K562 (cell line): ENCODE measurements around the gene CYRIA. TPM values are rescaled to one million over a fixed set of nuclear protein-coding genes. Genes with fewer than 3 reads are reported as not detected.

Experiments
- BCOR ChIP-seq: fragments of 450-650 bp; IDR thresholded peaks from 2 replicates; pipeline ENCODE4 v1.6.1; 2016
- FOSL1 ChIP-seq: fragments of 200-800 bp; sonication (Bioruptor generic); conservative IDR thresholded peaks from 2 replicates; pipeline ENCODE4 v1.6.1; 2016; ENCODE audit warnings: missing genetic modification characterization, missing compliant biosample characterization
- FOXP1 ChIP-seq: sonication (generic); formaldehyde crosslinking; IDR thresholded peaks from 2 replicates; pipeline ENCODE4 v1.8.0; 2022; ENCODE audit warnings: mild to moderate bottlenecking, missing genetic modification reagents
- HMGXB4 ChIP-seq: sonication (generic); formaldehyde crosslinking; IDR thresholded peaks from 2 replicates; pipeline ENCODE4 v1.8.1; 2023; ENCODE audit warnings: mild to moderate bottlenecking, missing genetic modification reagents
- PCBP1 ChIP-seq: fragments of 200-400 bp; formaldehyde crosslinking; IDR thresholded peaks from 2 replicates; pipeline ENCODE4 v1.6.1; 2018; ENCODE audit warnings: mild to moderate bottlenecking, low read depth, low read length; ENCODE audit not compliant: poor library complexity, severe bottlenecking
- POLR2H ChIP-seq: IDR thresholded peaks from 2 replicates; pipeline ENCODE4 v1.6.1; 2016; ENCODE audit warnings: missing genetic modification characterization, low read depth, mild to moderate bottlenecking, control low read depth, missing compliant biosample characterization, moderate library complexity
- PYGO2 ChIP-seq: fragments of 450-650 bp; IDR thresholded peaks from 2 replicates; pipeline ENCODE4 v1.6.1; 2016; ENCODE audit warnings: mild to moderate bottlenecking, missing genetic modification characterization, moderate library complexity, missing compliant biosample characterization
- RBM25 ChIP-seq: fragments of 200-400 bp; formaldehyde crosslinking; IDR thresholded peaks from 2 replicates; pipeline ENCODE4 v1.6.1; 2018; ENCODE audit warnings: low read length, low read depth, moderate library complexity; ENCODE audit not compliant: severe bottlenecking
- SMARCA4 ChIP-seq: fragments of 450-650 bp; IDR thresholded peaks from 2 replicates; pipeline ENCODE4 v1.6.1; 2016
- TEAD1 ChIP-seq, 2 experiments: fragments of 450-650 bp in 1 of 2; sonication (generic) in 1 of 2; formaldehyde crosslinking; IDR thresholded peaks; 2 replicates each; pipeline versions ENCODE4 v1.4.0 to v1.8.0; 2020 to 2022; ENCODE audit warnings: mild to moderate bottlenecking in 2 of 2, missing genetic modification reagents in 1 of 2
- TSC22D4 ChIP-seq: fragments of 450-650 bp; IDR thresholded peaks from 2 replicates; pipeline ENCODE4 v1.6.1; 2016; ENCODE audit warnings: missing genetic modification characterization, missing biosample characterization, control low read depth
- ZBTB8A ChIP-seq: fragments of 450-650 bp; IDR thresholded peaks from 2 replicates; pipeline ENCODE4 v1.6.1; 2018; ENCODE audit warnings: mild to moderate bottlenecking, moderate library complexity; ENCODE audit not compliant: partially characterized antibody
- ZFP36 ChIP-seq: fragments of 150-350 bp; IDR thresholded peaks from 2 replicates; pipeline ENCODE4 v1.6.1; 2018; ENCODE audit warnings: low read length, low read depth; ENCODE audit not compliant: partially characterized antibody
- ZNF57 ChIP-seq: fragments of 450-650 bp; formaldehyde crosslinking; IDR thresholded peaks from 2 replicates; pipeline ENCODE4 v1.4.0; 2020; ENCODE audit warnings: mild to moderate bottlenecking, moderate library complexity
- polyA plus RNA-seq, 8 experiments: library from polyadenylated mRNA; depleted of rRNA in 4 of 8; stranded (reverse) in 5 of 8; unstranded in 3 of 8; fragments of >200 nt; fragmentation: Nextera tagmentation in 2 of 8; fragmentation: Illumina TruSeq in 1 of 8; extraction: Ambion mirVana in 2 of 8; extraction: Trizol in 1 of 8; gene quantifications; 2 replicates each; pipeline versions ENCODE4 v1.2.1 to v1.2.3, GENCODE V29; 2011 to 2014; ENCODE audit warnings: inconsistent platforms in 1 of 8, missing spikeins in 1 of 8
- total RNA-seq, 7 experiments: library from RNA; depleted of rRNA in 6 of 7; stranded (reverse); fragments of >200 nt in 6 of 7; fragmentation: Illumina TruSeq in 2 of 7; extraction: Trizol in 2 of 7; gene quantifications; 2 replicates each; pipeline versions ENCODE4 v1.2.1 to v1.2.3, GENCODE V29; 2011 to 2021; ENCODE audit warnings: low replicate concordance in 1 of 7
- TF ChIP-seq, protein P1 (sequence below): fragments of 150-350 bp; conservative IDR thresholded peaks from 2 replicates; pipeline ENCODE4 v1.6.1; 2014; ENCODE audit warnings: low read length
- TF ChIP-seq, protein P2 (sequence below): fragments of 250-450 bp; sonication (Bioruptor Pico); IDR thresholded peaks from 2 replicates; pipeline ENCODE4 v1.9.0; 2021; ENCODE audit warnings: mild to moderate bottlenecking
- TF ChIP-seq, protein P3 (sequence below): sonication (generic); formaldehyde crosslinking; IDR thresholded peaks from 2 replicates; pipeline ENCODE4 v1.5.0; 2020; ENCODE audit warnings: missing genetic modification reagents

Gene CYRIA
- total and polyA plus RNA-seq, 9 of the 15 experiments (the other 6 are each of a cell fraction or from before 2014, with no cell fraction given): 0.84 to 5.6 (median 3.0) TPM

- 0 out of 2 replicates have a peak, but pooled peaks have one; percentile 37 for TF ChIP-seq FOXP1 (CRISPR knock-in tag)
- TF ChIP-seq ZBTB8A: no peak
- peak; percentile 94 for TF ChIP-seq ZFP36
- no peak for TF ChIP-seq PYGO2 (tag)
- TF ChIP-seq, protein P1, sequence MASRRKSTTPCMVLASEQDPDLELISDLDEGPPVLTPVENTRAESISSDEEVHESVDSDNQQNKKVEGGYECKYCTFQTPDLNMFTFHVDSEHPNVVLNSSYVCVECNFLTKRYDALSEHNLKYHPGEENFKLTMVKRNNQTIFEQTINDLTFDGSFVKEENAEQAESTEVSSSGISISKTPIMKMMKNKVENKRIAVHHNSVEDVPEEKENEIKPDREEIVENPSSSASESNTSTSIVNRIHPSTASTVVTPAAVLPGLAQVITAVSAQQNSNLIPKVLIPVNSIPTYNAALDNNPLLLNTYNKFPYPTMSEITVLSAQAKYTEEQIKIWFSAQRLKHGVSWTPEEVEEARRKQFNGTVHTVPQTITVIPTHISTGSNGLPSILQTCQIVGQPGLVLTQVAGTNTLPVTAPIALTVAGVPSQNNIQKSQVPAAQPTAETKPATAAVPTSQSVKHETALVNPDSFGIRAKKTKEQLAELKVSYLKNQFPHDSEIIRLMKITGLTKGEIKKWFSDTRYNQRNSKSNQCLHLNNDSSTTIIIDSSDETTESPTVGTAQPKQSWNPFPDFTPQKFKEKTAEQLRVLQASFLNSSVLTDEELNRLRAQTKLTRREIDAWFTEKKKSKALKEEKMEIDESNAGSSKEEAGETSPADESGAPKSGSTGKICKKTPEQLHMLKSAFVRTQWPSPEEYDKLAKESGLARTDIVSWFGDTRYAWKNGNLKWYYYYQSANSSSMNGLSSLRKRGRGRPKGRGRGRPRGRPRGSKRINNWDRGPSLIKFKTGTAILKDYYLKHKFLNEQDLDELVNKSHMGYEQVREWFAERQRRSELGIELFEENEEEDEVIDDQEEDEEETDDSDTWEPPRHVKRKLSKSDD: no peak
- no peak for TF ChIP-seq PCBP1
- TF ChIP-seq SMARCA4: no peak
- no peak for TF ChIP-seq TEAD1 (CRISPR knock-in tag; IDR thresholded peaks at IDR 0.05)
- no peak for TF ChIP-seq POLR2H (tag)
- TF ChIP-seq FOSL1: 0 out of 2 replicates have a peak, but pooled peaks have one; percentile 21
- no peak for TF ChIP-seq HMGXB4 (CRISPR knock-in tag)
- TF ChIP-seq, protein P2, sequence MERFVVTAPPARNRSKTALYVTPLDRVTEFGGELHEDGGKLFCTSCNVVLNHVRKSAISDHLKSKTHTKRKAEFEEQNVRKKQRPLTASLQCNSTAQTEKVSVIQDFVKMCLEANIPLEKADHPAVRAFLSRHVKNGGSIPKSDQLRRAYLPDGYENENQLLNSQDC (CRISPR knock-in tag): no peak
- TF ChIP-seq, protein P3, sequence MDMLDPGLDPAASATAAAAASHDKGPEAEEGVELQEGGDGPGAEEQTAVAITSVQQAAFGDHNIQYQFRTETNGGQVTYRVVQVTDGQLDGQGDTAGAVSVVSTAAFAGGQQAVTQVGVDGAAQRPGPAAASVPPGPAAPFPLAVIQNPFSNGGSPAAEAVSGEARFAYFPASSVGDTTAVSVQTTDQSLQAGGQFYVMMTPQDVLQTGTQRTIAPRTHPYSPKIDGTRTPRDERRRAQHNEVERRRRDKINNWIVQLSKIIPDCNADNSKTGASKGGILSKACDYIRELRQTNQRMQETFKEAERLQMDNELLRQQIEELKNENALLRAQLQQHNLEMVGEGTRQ (CRISPR knock-in tag): no peak
- TF ChIP-seq ZNF57: no peak
- TF ChIP-seq RBM25: peak; percentile 89
- no peak for TF ChIP-seq TSC22D4 (tag)
- peak; percentile 88 for TF ChIP-seq BCOR
Observed at GRCh38 chr2:16647992-16648617, 17.5 kb downstream of the CYRIA start (continued).
